HG02678 (cell line): Measurements from ENCODE around the gene THBS4.
A peak's percentile ranks its signal among the peaks of the same experiment; 100 is the strongest.
"Not testable (repeated sequence)": the region's sequence is repeated elsewhere in the genome, so short reads cannot be mapped to it uniquely, and the experiment has no call there.

Source experiments
- ATAC-seq: cut with Tn5 transposase; IDR thresholded peaks from one replicate; pipeline ENCODE4 v1.9.1; 2021; ENCODE audit warnings: mild to moderate bottlenecking, moderate library complexity; ENCODE audit not compliant: unreplicated experiment

The THBS4 gene

GRCh38 chr5:80111376-80111990 is 76.3 kb downstream of the THBS4 start:
- not testable (repeated sequence) for ATAC-seq

GRCh38 chr5:80114860-80115259 is 79.7 kb downstream of the THBS4 start:
- no peak for ATAC-seq

- ATAC-seq, result no peak
Observed at GRCh38 chr5:80116000-80116399, 80.9 kb downstream of the THBS4 start.

GRCh38 chr5:80116465-80116864 is 81.3 kb downstream of the THBS4 start:
- no peak for ATAC-seq

GRCh38 chr5:80117446-80117845 is 82.3 kb downstream of the THBS4 start:
- ATAC-seq, result no peak

GRCh38 chr5:80119372-80119771 is 84.2 kb downstream of the THBS4 start:
- ATAC-seq, result no peak

- ATAC-seq, result no peak
Observed at GRCh38 chr5:80122579-80122978, 87.4 kb downstream of the THBS4 start.

GRCh38 chr5:80124121-80124918 is 89.2 kb downstream of the THBS4 start:
- ATAC-seq, result no peak

GRCh38 chr5:80125022-80125961 is 90.1 kb downstream of the THBS4 start:
- peak; percentile 84 for ATAC-seq

GRCh38 chr5:80125962-80126480 is 90.9 kb downstream of the THBS4 start:
- peak; percentile 58 for ATAC-seq

GRCh38 chr5:80127116-80127552 is 92.0 kb downstream of the THBS4 start:
- ATAC-seq, result no peak

GRCh38 chr5:80128141-80128540 is 93.0 kb downstream of the THBS4 start:
- no peak for ATAC-seq

GRCh38 chr5:80129146-80129545 is 94.0 kb downstream of the THBS4 start:
- no peak for ATAC-seq
